ENCODE data around the gene RAB5B.

- TF ChIP-seq CTCF (IDR thresholded peaks at IDR 0.05 in 2 of 3, conservative IDR thresholded peaks at IDR 0.05 in 1 of 3; ENCODE audit: borderline replicate concordance in 1 of 3, insufficient read depth in 1 of 3, low read depth in 2 of 3, low read length in 2 of 3) (no peak), REST (IDR thresholded peaks at IDR 0.05; ENCODE audit: low read depth) (no peak), POLR2A (IDR thresholded peaks at IDR 0.05; ENCODE audit: borderline replicate concordance, extremely low read depth, insufficient read depth, insufficient read length) (no peak), POLR2AphosphoS5 (IDR thresholded peaks at IDR 0.05; ENCODE audit: low read depth, low read length) (no peak), MAX (IDR thresholded peaks at IDR 0.05) (no peak), SIN3A (IDR thresholded peaks at IDR 0.05; ENCODE audit: low read depth) (no peak), TCF7L2 (IDR thresholded peaks at IDR 0.05; ENCODE audit: borderline replicate concordance, extremely low read depth, insufficient read depth, insufficient read length) (no peak), ELF1 (IDR thresholded peaks at IDR 0.05; ENCODE audit: borderline replicate concordance, low read depth) (no peak)
These were observed 11.5 kb downstream of the RAB5B start for GRCh38 chr12:55985341-55985740.
